ENCODE data around the gene GALNT9. TPM values are rescaled to one million over a fixed set of nuclear protein-coding genes. Genes with fewer than 3 reads are reported as not detected.

The GALNT9 gene
- total RNA-seq, 4 donors from 2014 or later, result 0.17 to 0.58 (median 0.46) TPM

DNA sequence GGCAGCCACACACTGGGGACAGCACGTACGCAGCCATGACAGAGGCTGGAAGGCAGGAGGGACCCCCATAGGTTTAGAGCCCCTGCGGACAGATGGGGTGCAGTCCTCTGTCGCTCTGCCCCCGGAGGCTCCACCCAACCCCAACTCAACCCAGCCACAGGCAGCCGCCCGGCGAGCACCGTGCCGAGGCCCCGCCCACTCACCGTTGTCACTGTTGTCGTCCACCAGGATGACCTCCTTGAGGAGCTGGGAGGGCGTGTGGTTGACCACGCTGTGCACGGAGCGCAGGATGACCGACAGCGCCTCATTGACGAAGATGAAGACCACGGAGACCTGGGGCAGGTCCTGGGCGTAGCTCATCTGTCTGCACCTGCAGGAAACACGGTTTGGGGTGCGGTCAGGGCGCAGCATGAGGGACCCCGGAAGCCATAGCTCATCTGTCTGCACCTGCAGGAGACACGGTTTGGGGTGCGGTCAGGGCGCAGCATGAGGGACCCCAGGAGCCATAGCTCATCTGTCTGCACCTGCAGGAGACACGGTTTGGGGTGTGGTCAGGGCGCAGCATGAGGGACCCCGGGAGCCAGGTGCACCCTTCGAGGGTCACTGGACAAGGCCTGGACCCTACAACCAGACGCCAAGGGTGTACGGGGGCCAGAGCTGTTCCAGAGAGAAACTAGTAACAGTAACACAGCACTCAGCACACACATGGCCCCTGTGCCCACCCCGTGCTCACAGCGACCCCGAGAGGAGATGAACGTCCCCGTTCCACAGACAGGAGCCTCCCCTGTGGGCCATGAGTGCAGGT lies 66.9 kb downstream of the GALNT9 start:
- H3K36me3 ChIP-seq, result no peaks in the 10 kb centered on the region
- TF ChIP-seq EP300 (IDR thresholded peaks at IDR 0.05) (no peak), POLR2A (IDR thresholded peaks at IDR 0.05; ENCODE audit: low read depth) (no peak), POLR2AphosphoS5 (IDR thresholded peaks at IDR 0.05) (no peak)
- TF ChIP-seq, protein P1, sequence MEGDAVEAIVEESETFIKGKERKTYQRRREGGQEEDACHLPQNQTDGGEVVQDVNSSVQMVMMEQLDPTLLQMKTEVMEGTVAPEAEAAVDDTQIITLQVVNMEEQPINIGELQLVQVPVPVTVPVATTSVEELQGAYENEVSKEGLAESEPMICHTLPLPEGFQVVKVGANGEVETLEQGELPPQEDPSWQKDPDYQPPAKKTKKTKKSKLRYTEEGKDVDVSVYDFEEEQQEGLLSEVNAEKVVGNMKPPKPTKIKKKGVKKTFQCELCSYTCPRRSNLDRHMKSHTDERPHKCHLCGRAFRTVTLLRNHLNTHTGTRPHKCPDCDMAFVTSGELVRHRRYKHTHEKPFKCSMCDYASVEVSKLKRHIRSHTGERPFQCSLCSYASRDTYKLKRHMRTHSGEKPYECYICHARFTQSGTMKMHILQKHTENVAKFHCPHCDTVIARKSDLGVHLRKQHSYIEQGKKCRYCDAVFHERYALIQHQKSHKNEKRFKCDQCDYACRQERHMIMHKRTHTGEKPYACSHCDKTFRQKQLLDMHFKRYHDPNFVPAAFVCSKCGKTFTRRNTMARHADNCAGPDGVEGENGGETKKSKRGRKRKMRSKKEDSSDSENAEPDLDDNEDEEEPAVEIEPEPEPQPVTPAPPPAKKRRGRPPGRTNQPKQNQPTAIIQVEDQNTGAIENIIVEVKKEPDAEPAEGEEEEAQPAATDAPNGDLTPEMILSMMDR (IDR thresholded peaks at IDR 0.05), result no peak
- WGBS, result 85% methylated on average over 31 of the region's 40 CpGs

DNA sequence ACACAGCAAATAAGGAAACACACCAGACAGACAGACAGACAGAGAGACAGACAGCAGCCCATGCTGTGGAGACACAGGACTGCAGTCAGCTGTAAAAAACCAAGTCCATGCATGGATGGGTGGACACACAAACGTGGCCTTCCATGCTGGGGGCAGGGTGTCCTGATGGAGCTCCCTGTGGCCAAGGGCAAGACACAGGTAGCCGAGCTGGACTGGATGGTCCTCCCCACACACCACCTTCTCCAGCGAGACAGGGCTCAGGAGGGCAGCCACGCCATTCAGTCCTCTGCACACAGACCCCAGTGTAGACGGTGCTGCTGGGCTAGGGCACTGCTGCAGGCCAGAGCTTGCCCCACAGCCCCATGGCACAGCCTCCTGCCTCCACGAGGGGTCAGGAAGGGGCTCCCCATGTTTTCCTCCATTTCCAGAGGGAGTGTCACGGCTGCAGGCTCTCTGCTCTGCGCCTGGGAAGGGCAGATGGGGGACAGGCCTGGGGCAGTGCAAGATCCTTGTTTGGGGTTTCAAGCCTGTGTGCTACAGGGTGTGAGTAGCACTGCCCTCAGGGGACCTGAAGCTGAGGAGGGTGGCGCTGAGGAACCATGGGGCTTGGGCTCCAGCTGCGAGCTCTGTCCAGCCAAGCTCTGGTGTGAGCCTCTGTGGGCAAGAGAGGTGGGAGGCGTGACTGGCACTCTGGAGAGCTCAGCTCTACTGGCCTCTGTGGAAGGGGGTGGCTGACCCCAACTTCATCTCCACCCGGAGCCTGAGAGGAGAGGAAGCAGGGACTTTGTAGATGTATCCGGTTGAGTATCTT lies 67.9 kb downstream of the GALNT9 start:
- Histone ChIP-seq H3K27me3 (peaks cover 0 to 87% (median 0%) of the 10 kb centered on the region in 4 donors), H3K4me1 (no peaks in the 10 kb centered on the region), H3K27ac (replicated peaks in 1 of 4) (no peak overlapping the region), H3K9me3 (no peaks in the 10 kb centered on the region), H3K36me3 (no peaks in the 10 kb centered on the region), H3K4me3 (no peak overlapping the region)
- DNase-seq (ENCODE audit: extremely low spot score), result no peak
- 72% methylated on average over 8 of the region's 13 CpGs for WGBS
- intact Hi-C loops (cut with DNase I), result no loop called here
- TF ChIP-seq, protein P1 (IDR thresholded peaks at IDR 0.05), result no peak
- no peak for TF ChIP-seq EP300 (IDR thresholded peaks at IDR 0.05)
- no peak for TF ChIP-seq POLR2A (IDR thresholded peaks at IDR 0.05; ENCODE audit: low read depth)
- no peak for TF ChIP-seq POLR2AphosphoS5 (IDR thresholded peaks at IDR 0.05)

More for the DNA sequence above, 66.9 kb downstream of the GALNT9 start:
- intact Hi-C loops (cut with DNase I), result no loop called here
- Histone ChIP-seq H3K27ac (replicated peaks in 1 of 4) (no peak overlapping the region), H3K4me3 (no peak overlapping the region), H3K27me3 (peaks cover 0 to 86% (median 0%) of the 10 kb centered on the region in 4 donors), H3K9me3 (no peaks in the 10 kb centered on the region), H3K4me1 (no peaks in the 10 kb centered on the region)
- DNase-seq (ENCODE audit: extremely low spot score), result no peak

DNA sequence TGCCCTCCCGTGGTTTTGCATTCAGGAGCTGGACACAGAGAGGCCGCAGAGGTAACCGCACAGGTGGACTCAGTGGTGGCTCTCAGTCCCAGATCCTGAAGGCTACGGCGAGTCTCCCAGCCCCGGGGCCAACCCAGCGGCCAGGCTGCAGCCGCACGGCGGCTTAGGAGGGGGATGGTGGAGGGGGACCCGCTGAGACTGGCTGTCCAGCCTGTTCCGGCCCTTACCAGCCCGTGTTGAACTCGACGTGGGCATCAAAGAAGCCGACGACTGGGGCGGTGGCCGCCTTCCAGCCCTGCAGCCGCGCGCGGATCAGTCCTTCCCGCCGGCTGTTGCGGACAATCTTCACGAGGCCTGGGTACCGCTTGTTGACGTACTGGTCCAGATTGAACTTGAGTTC lies 68.7 kb downstream of the GALNT9 start:
- TF ChIP-seq POLR2A (IDR thresholded peaks at IDR 0.05; ENCODE audit: low read depth), result no peak
- TF ChIP-seq, protein P1 (IDR thresholded peaks at IDR 0.05), result no peak
- TF ChIP-seq EP300 (IDR thresholded peaks at IDR 0.05), result no peak
- TF ChIP-seq POLR2AphosphoS5 (IDR thresholded peaks at IDR 0.05), result no peak
- Histone ChIP-seq H3K4me1 (no peaks in the 10 kb centered on the region), H3K36me3 (no peaks in the 10 kb centered on the region), H3K9me3 (no peaks in the 10 kb centered on the region), H3K27me3 (peaks cover 0 to 79% (median 0%) of the 10 kb centered on the region in 4 donors), H3K4me3 (no peak overlapping the region), H3K27ac (replicated peaks in 1 of 4) (no peak overlapping the region)
- intact Hi-C loops (cut with DNase I), result no loop called here
- 82% methylated on average over 9 of the region's 29 CpGs for WGBS
- no peak for DNase-seq (ENCODE audit: extremely low spot score)

DNA sequence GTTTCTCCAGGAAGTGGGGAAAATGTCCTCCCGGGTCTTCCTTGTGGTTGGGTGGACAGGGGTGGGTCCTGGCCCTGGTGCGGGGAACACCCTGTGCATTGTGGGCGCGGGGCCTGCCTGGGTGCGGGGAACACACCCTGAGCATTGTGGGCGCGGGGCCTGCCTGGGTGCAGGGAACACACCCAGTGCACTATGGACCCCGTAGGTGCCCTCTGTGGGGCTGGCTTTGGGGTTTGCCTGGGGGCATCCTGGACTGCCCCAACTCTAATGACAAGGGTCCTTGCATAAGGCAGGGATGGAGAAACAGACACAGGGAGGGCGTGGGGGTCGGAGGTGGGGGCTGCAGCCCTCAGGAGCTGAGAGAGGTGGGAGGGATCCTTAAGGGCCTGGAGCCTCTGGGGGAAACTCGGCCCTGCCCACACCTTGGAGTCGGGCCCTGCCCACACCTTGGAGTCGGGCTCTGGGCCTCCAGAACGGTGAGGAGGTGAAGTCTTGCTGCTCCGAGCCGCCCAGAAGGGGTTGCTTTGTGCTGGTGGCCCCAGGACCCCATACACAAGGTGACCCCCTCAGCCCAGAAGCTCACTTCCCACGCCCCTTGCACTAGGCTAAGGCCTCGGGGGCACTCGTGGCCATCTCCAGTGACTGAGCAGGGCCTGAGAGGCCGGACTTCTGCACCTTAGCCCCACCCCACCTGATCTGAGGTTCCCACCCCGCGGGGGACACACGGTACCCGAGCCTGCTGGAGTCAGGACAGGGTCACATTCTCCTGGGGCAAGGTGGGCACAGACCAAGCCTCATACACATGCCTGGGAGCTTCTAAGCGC lies 69.3 kb downstream of the GALNT9 start:
- DNase-seq (ENCODE audit: extremely low spot score), result no peak
- 80% methylated on average over 8 of the region's 25 CpGs for WGBS
- Histone ChIP-seq H3K36me3 (no peaks in the 10 kb centered on the region), H3K9me3 (no peaks in the 10 kb centered on the region), H3K4me1 (no peaks in the 10 kb centered on the region), H3K27ac (replicated peaks in 1 of 4) (no peak overlapping the region), H3K27me3 (peaks cover 0 to 72% (median 0%) of the 10 kb centered on the region in 4 donors), H3K4me3 (no peak overlapping the region)
- no peak for TF ChIP-seq POLR2AphosphoS5 (IDR thresholded peaks at IDR 0.05)
- no peak for TF ChIP-seq EP300 (IDR thresholded peaks at IDR 0.05)
- TF ChIP-seq, protein P1 (IDR thresholded peaks at IDR 0.05), result no peak
- no peak for TF ChIP-seq POLR2A (IDR thresholded peaks at IDR 0.05; ENCODE audit: low read depth)
- intact Hi-C loops (cut with DNase I), result no loop called here
